ENCODE results near the gene CKS1B.

GRCh38 chr1:155005076-155006011, 30.9 kb downstream of the CKS1B start:
- TF ChIP-seq CTCF (conservative IDR thresholded peaks at IDR 0.05 in 1 of 2, IDR thresholded peaks at IDR 0.05 in 1 of 2; ENCODE audit: extremely low read depth in 1 of 2, insufficient read depth in 1 of 2, low read depth in 1 of 2, low read length in 2 of 2) = no peak
- TF ChIP-seq EZH2 (IDR thresholded peaks at IDR 0.05; ENCODE audit: borderline replicate concordance, low read length) = no peak

All from mammary epithelial cell (primary cell).